Ascending aorta (tissue), 2 donors: Measurements from ENCODE around the gene NLGN1. TPM values are rescaled to one million over a fixed set of nuclear protein-coding genes. Genes with fewer than 3 reads are reported as not detected.
"Not testable (repeated sequence)": the region's sequence is repeated elsewhere in the genome, so short reads cannot be mapped to it uniquely, and the experiment has no call there.

Experiments
- DNase-seq, 2 donors: peaks; one replicate each; pipeline ENCODE4 v3.0.0-alpha.2; 2019; ENCODE audit warnings: low spot score in 2 of 2
- H3K27ac ChIP-seq, 2 donors: fragments of 200-600 bp; sonication (generic); one replicate each; pipeline ENCODE4 v1.5.1; 2016 to 2017; ENCODE audit warnings: mild to moderate bottlenecking in 1 of 2
- H3K27me3 ChIP-seq: fragments of 200-600 bp; sonication (generic); one replicate; pipeline ENCODE4 v1.5.1; 2017
- H3K36me3 ChIP-seq, 2 donors: fragments of 200-600 bp; sonication (generic); one replicate each; pipeline ENCODE4 v1.5.1; 2016
- H3K4me1 ChIP-seq, 2 donors: fragments of 200-600 bp; sonication (generic); one replicate each; pipeline ENCODE4 v1.5.1; 2016 to 2017; ENCODE audit warnings: mild to moderate bottlenecking in 1 of 2
- H3K4me3 ChIP-seq, 2 donors: fragments of 200-600 bp; sonication (generic); one replicate each; pipeline ENCODE4 v1.5.1; 2016 to 2017; ENCODE audit warnings: mild to moderate bottlenecking in 1 of 2
- H3K9me3 ChIP-seq, 2 donors: fragments of 200-600 bp; sonication (generic); one replicate each; pipeline ENCODE4 v1.5.1; 2016
- intact Hi-C: fragments of 100-400 bp; cut with DNase I; formaldehyde crosslinking; loops from one replicate; pipeline ENCODE4 v1.15.1; 2023
- total RNA-seq: library from RNA; depleted of rRNA; stranded (reverse); fragments of >200 nt; gene quantifications from one replicate; pipeline ENCODE4 v1.1.0, GENCODE V29; 2016
- TF ChIP-seq, protein P1 (sequence below), 3 experiments: fragments of 200-600 bp in 2 of 3; fragments of 450-650 bp in 1 of 3; sonication (generic) in 2 of 3; IDR thresholded peaks; one replicate each; pipeline ENCODE4 v1.5.1; 2016 to 2019; ENCODE audit warnings: antibody characterized with exemption in 3 of 3, mild to moderate bottlenecking in 1 of 3, moderate library complexity in 1 of 3

The NLGN1 gene
- total RNA-seq, result 5.2 TPM

DNA sequence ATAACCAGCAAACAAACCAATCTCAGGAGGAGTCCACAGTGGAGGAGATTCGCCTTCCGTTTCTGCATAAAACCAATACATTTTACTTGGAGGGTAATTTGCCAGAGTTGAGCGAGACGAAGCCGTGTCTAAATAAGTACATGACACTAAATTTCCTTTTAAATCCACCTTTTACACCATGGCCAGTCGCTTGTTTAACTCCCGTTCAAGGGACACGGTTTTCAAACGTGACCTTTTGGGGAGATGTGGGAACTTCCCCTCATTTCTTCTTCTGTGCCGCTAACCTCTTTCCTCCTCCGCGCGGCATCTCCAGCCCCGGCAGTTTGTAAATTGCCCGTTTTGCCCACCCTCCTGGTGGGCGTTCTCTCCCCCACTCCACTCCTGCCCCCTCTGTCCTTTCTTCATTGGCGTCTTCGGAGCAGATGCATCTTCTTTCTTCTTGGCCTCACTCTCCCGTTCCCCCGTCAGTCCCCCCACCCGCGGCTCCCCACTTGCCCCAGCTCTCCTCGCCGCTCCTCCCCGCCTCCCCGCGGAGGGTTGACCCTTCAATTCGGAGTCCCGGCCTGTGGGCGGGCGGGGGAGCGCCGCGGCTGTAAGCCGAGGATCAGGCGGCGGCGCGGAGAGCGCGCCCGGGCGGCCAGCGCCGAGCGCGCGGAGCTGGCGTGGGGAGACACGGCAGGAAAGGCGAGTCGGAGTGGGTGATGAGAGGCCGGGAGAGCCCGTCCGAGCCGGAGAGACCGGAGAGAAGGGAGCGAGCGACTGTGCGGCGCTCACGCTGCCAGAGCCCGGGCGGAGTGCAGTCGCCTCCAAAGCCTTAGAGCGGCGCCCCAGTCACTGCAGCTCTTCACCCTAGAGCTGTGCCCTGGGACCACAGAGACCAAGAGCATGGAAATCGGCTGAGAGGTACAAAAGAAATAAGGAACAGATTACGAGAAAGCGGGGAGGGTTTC lies at the start of gene NLGN1:
TSS of gene NLGN1 (plus strand) at position 584 of the 950 bp plus-strand sequence.
- no peaks in the 10 kb centered on the region for H3K27me3 ChIP-seq
- no peaks in the 10 kb centered on the region for H3K9me3 ChIP-seq
- TF ChIP-seq, protein P1, sequence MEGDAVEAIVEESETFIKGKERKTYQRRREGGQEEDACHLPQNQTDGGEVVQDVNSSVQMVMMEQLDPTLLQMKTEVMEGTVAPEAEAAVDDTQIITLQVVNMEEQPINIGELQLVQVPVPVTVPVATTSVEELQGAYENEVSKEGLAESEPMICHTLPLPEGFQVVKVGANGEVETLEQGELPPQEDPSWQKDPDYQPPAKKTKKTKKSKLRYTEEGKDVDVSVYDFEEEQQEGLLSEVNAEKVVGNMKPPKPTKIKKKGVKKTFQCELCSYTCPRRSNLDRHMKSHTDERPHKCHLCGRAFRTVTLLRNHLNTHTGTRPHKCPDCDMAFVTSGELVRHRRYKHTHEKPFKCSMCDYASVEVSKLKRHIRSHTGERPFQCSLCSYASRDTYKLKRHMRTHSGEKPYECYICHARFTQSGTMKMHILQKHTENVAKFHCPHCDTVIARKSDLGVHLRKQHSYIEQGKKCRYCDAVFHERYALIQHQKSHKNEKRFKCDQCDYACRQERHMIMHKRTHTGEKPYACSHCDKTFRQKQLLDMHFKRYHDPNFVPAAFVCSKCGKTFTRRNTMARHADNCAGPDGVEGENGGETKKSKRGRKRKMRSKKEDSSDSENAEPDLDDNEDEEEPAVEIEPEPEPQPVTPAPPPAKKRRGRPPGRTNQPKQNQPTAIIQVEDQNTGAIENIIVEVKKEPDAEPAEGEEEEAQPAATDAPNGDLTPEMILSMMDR (IDR thresholded peaks at IDR 0.05), result peak in 2 of 3 experiments; percentile 23 to 40
- intact Hi-C loops, result no loop called here
- H3K4me3 ChIP-seq, result peak within 1 kb of the TSS; percentile 55 to 87
- peak within 1 kb of the TSS; percentile 85 to 91 for H3K27ac ChIP-seq
- peak; percentile 11 to 81 for DNase-seq
- no peaks in the 10 kb centered on the region for H3K36me3 ChIP-seq
- peaks cover 0 to 2% of the 10 kb centered on the region in 2 donors for H3K4me1 ChIP-seq

DNA sequence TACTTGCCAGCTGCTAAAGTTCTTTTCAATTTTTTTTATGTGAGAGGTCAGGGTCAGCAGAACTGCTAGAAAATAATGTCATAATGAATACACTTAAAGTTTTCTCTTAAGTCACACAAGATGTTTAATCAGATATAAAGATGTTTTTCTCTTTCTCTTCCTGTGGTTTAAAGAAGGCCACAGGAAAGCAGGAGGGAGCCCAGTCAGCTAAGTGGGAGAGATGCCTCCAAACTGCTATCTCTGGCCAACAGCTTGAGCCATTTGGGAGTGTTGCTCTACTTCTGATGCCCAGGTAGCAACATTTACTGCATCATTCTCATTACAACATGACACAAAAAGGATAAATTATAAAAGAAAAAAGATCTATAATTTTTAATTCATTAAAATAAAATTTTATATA lies 45.7 kb upstream of the NLGN1 start:
- intact Hi-C loops, result no loop called here
- Histone ChIP-seq H3K27me3 (no peaks in the 10 kb centered on the region), H3K36me3 (no peaks in the 10 kb centered on the region), H3K4me1 (no peaks in the 10 kb centered on the region), H3K4me3 (no peak overlapping the region), H3K9me3 (peaks cover 0 to 5% of the 10 kb centered on the region in 2 donors), H3K27ac (no peak overlapping the region)
- no peak for DNase-seq
- TF ChIP-seq, protein P1 (IDR thresholded peaks at IDR 0.05), result no peak

DNA sequence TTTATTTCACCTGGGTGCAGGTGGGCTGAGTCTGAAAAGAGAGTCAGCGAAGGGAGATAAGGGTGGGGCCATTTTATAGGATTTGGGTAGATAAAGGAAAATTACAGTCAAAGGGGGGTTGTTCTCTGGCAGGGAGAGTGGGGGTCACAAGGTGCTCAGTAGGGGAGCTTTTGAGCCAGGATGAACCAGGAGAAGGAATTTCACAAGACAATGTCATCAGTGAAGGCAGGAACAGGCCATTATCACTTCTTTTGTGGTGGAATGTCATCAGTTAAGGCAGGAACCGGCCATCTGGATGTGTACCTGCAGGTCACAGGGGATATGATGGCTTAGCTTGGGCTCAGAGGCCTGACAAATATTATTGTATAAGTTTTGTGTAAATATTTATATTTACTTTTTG lies 44.4 kb upstream of the NLGN1 start:
- H3K27me3 ChIP-seq, H3K4me1 ChIP-seq, H3K9me3 ChIP-seq, H3K27ac ChIP-seq, H3K4me3 ChIP-seq, H3K36me3 ChIP-seq, intact Hi-C loops, DNase-seq: not testable (repeated sequence)

DNA sequence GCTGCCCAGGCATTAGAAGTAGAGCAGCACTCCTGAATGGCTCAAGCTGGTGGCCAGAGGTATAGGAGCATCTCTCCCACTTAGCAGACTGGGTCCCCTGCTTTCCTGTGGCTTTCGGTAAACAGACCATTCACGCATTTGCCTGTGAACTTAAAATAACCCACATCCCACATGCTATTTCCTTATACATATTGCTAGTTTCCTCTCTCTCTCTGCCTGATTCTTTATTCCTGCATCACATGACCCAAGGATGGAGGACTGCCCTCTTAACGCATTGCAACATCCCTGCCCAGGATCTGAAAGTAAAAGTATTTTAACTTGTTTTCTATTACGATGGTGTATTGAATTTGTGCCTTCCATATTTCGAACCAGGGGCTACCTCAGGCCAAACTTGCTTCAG lies 43.4 kb upstream of the NLGN1 start:
- intact Hi-C loops, result no loop called here
- TF ChIP-seq, protein P1 (IDR thresholded peaks at IDR 0.05), result no peak

DNA sequence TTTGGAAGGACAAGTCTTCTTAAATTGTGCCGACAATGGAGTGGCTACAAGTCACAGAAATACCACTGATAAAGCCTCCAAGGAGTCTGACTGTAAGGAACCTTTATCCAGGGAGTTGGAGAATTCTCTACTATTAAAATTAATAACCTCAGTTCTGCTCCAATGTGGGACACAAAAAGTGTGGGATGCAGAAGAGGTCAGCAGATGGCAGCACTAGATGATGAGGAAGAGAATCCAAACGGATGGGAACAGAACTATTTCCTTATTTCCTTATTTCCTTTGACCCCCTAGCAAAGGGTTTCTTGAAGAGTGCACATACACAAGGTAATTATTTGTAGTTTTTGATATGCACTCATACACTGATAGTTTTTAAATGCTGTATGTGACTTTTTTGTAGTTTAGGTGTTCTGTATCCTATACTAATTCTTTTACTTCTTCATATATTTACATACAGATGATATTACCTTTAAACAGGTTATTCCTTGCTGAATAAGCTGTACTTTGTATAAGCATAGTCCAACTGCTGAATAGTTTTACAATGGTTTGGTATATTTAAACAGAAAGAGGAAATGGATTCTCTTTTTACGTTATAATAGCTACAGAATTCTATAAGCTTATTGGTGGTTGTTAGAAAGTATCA lies 25.6 kb upstream of the NLGN1 start:
- Histone ChIP-seq H3K4me1 (no peaks in the 10 kb centered on the region), H3K36me3 (no peaks in the 10 kb centered on the region), H3K27me3 (no peaks in the 10 kb centered on the region), H3K9me3 (no peaks in the 10 kb centered on the region), H3K27ac (no peak overlapping the region), H3K4me3 (no peak overlapping the region)
- TF ChIP-seq, protein P1 (IDR thresholded peaks at IDR 0.05), result peak in 2 of 3 experiments; percentile 58 to 63
- intact Hi-C loops, result loop anchor here (2.0 kb wide), 1 partner anchor 181 kb away; no protein-coding TSS in a partner anchor
- no peak for DNase-seq

More for the DNA sequence above, 43.4 kb upstream of the NLGN1 start:
- Histone ChIP-seq H3K9me3 (peaks cover 0 to 2% of the 10 kb centered on the region in 2 donors), H3K27me3 (no peaks in the 10 kb centered on the region), H3K27ac (no peak overlapping the region), H3K4me3 (no peak overlapping the region), H3K4me1 (no peaks in the 10 kb centered on the region), H3K36me3 (no peaks in the 10 kb centered on the region)
- no peak for DNase-seq

DNA sequence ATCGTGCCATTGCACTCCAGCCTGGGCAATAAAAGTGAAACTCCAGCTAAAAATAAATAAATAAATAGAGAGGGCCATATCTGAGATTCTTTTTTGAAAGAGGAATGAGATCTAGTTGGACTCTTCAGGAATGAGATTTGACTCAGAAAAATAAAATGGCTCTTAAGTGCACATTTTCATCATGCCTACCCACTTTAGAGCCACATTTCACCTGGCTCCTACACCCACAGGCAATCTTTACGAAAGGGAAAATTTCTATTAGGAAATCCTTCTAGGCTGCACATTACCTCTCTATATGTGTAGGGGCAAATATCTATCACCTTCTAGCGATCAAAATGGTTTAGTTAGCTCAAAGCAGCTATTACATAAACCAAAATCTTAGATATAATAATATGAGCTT lies 16.9 kb upstream of the NLGN1 start:
- TF ChIP-seq, protein P1 (IDR thresholded peaks at IDR 0.05), result no peak
- Histone ChIP-seq H3K9me3 (no peaks in the 10 kb centered on the region), H3K27me3 (no peaks in the 10 kb centered on the region), H3K4me3 (no peak overlapping the region), H3K4me1 (no peaks in the 10 kb centered on the region), H3K36me3 (no peaks in the 10 kb centered on the region), H3K27ac (no peak overlapping the region)
- intact Hi-C loops, result no loop called here
- no peak for DNase-seq

DNA sequence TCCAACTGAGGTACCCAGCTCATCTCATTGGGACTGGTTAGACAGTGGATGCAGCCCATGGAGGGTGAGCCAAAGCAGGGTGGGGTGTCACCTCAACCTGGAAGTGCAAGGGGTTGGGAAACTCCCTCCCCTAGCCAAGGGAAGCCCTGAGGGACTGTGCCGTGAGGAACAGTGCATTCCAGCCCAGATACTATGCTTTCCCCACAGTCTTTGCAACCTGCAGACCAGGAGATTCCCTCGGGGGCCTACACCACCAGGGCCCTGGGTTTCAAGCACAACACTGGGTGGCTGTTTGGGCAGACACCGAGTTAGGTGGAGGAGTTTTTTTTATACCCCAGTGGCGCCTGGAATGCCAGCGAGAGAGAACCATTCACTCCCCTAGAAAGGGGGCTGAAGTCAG lies 15.6 kb upstream of the NLGN1 start:
- intact Hi-C loops, H3K4me3 ChIP-seq, H3K9me3 ChIP-seq: not testable (repeated sequence)

More for the DNA sequence above, 15.6 kb upstream of the NLGN1 start:
- not testable (repeated sequence) for DNase-seq, H3K27ac ChIP-seq, H3K36me3 ChIP-seq, H3K27me3 ChIP-seq, H3K4me1 ChIP-seq
